ENCODE measurements around the gene PDS5A. TPM values are rescaled to one million over a fixed set of nuclear protein-coding genes. Genes with fewer than 3 reads are reported as not detected.
"Not testable (repeated sequence)": the region's sequence is repeated elsewhere in the genome, so short reads cannot be mapped to it uniquely, and the experiment has no call there.

Gene PDS5A
- total RNA-seq, 1 donor from 2014 or later: 53.3 TPM

GRCh38 chr4:39802005-39802404 lies 175.7 kb downstream of the PDS5A start:
- Mint-ChIP-seq H3K27ac (ENCODE audit: unreplicated experiment) (no peak overlapping the region), H3K27me3 (ENCODE audit: low read depth) (no peaks in the 10 kb centered on the region), H3K4me1 (ENCODE audit: low read depth) (peaks cover 3% of the 10 kb centered on the region), H3K36me3 (ENCODE audit: low read depth) (no peaks in the 10 kb centered on the region), H3K4me3 (ENCODE audit: unreplicated experiment) (no peak overlapping the region), H3K9me3 (ENCODE audit: low read depth) (no peaks in the 10 kb centered on the region)
- DNase-seq (ENCODE audit: low spot score): no peak
- no peak for TF ChIP-seq CTCF (IDR thresholded peaks at IDR 0.05)

- H3K36me3 Mint-ChIP-seq (ENCODE audit: low read depth); H3K4me3 Mint-ChIP-seq (ENCODE audit: unreplicated experiment); H3K9me3 Mint-ChIP-seq (ENCODE audit: low read depth): not testable (repeated sequence)
These were observed 184.7 kb downstream of the PDS5A start for GRCh38 chr4:39792976-39793375.

GRCh38 chr4:39792529-39792928 lies 185.2 kb downstream of the PDS5A start:
- Mint-ChIP-seq H3K36me3 (ENCODE audit: low read depth) (no peaks in the 10 kb centered on the region), H3K9me3 (ENCODE audit: low read depth) (no peaks in the 10 kb centered on the region), H3K4me1 (ENCODE audit: low read depth) (peaks cover 1% of the 10 kb centered on the region), H3K27ac (ENCODE audit: unreplicated experiment) (no peak overlapping the region), H3K27me3 (ENCODE audit: low read depth) (no peaks in the 10 kb centered on the region), H3K4me3 (ENCODE audit: unreplicated experiment) (no peak overlapping the region)
- no peak for DNase-seq (ENCODE audit: low spot score)
- TF ChIP-seq CTCF (IDR thresholded peaks at IDR 0.05): no peak

More at GRCh38 chr4:39792976-39793375, 184.7 kb downstream of the PDS5A start:
- not testable (repeated sequence) for H3K4me1 Mint-ChIP-seq (ENCODE audit: low read depth); H3K27me3 Mint-ChIP-seq (ENCODE audit: low read depth); DNase-seq (ENCODE audit: low spot score); H3K27ac Mint-ChIP-seq (ENCODE audit: unreplicated experiment)

- TF ChIP-seq CTCF (IDR thresholded peaks at IDR 0.05): no peak
- H3K36me3 Mint-ChIP-seq (ENCODE audit: low read depth): no peaks in the 10 kb centered on the region
- no peak overlapping the region for H3K27ac Mint-ChIP-seq (ENCODE audit: unreplicated experiment)
- H3K9me3 Mint-ChIP-seq (ENCODE audit: low read depth): no peaks in the 10 kb centered on the region
- H3K4me1 Mint-ChIP-seq (ENCODE audit: low read depth): peaks cover 3% of the 10 kb centered on the region
- no peak overlapping the region for H3K4me3 Mint-ChIP-seq (ENCODE audit: unreplicated experiment)
- DNase-seq (ENCODE audit: low spot score): no peak
- no peaks in the 10 kb centered on the region for H3K27me3 Mint-ChIP-seq (ENCODE audit: low read depth)
These were observed 185.6 kb downstream of the PDS5A start for GRCh38 chr4:39792128-39792527.

GRCh38 chr4:39786838-39787237 lies 190.9 kb downstream of the PDS5A start:
- Mint-ChIP-seq H3K27me3 (ENCODE audit: low read depth) (no peaks in the 10 kb centered on the region), H3K4me3 (ENCODE audit: unreplicated experiment) (no peak overlapping the region), H3K4me1 (ENCODE audit: low read depth) (peaks cover 5% of the 10 kb centered on the region), H3K9me3 (ENCODE audit: low read depth) (no peaks in the 10 kb centered on the region), H3K27ac (ENCODE audit: unreplicated experiment) (no peak overlapping the region), H3K36me3 (ENCODE audit: low read depth) (peaks cover 2% of the 10 kb centered on the region)
- no peak for DNase-seq (ENCODE audit: low spot score)
- no peak for TF ChIP-seq CTCF (IDR thresholded peaks at IDR 0.05)

- Mint-ChIP-seq H3K27me3 (ENCODE audit: low read depth) (no peaks in the 10 kb centered on the region), H3K27ac (ENCODE audit: unreplicated experiment) (no peak overlapping the region), H3K9me3 (ENCODE audit: low read depth) (no peaks in the 10 kb centered on the region), H3K4me1 (ENCODE audit: low read depth) (peaks cover 5% of the 10 kb centered on the region), H3K36me3 (ENCODE audit: low read depth) (peaks cover 4% of the 10 kb centered on the region), H3K4me3 (ENCODE audit: unreplicated experiment) (no peak overlapping the region)
- no peak for DNase-seq (ENCODE audit: low spot score)
- TF ChIP-seq CTCF (IDR thresholded peaks at IDR 0.05): no peak
These were observed 192.6 kb downstream of the PDS5A start for GRCh38 chr4:39785083-39785482.

- not testable (repeated sequence) for H3K27ac Mint-ChIP-seq (ENCODE audit: unreplicated experiment)
These were observed 195.7 kb downstream of the PDS5A start for GRCh38 chr4:39781988-39782387.

More at GRCh38 chr4:39781988-39782387, 195.7 kb downstream of the PDS5A start:
- not testable (repeated sequence) for H3K4me1 Mint-ChIP-seq (ENCODE audit: low read depth); H3K36me3 Mint-ChIP-seq (ENCODE audit: low read depth); DNase-seq (ENCODE audit: low spot score); H3K4me3 Mint-ChIP-seq (ENCODE audit: unreplicated experiment); H3K27me3 Mint-ChIP-seq (ENCODE audit: low read depth); H3K9me3 Mint-ChIP-seq (ENCODE audit: low read depth)
